ENCODE data around the gene VWA3B. TPM values are rescaled to one million over a fixed set of nuclear protein-coding genes. Genes with fewer than 3 reads are reported as not detected.

The VWA3B gene
- total RNA-seq, 1 experiment from 2014 or later = not detected

- no peak overlapping the region for H2BK15ac ChIP-seq (ENCODE audit: low read depth, low read length)
- peaks cover 0 to 2% (median 0%) of the 10 kb centered on the region in 3 experiments; a peak in 1 of 7 replicates for H3K36me3 Mint-ChIP-seq (ENCODE audit: insufficient read depth in 1 of 3, low read depth in 3 of 3)
- H3K9me3 Mint-ChIP-seq = peaks cover 3% of the 10 kb centered on the region in 2 experiments; a peak in 2 of 5 replicates
- H3K9me3 ChIP-seq (ENCODE audit: control insufficient read depth, low read depth, low read length) = no peaks in the 10 kb centered on the region
- no peak for TF ChIP-seq CTCF (conservative IDR thresholded peaks at IDR 0.05)
- no peaks in the 10 kb centered on the region for H3K79me1 ChIP-seq (ENCODE audit: insufficient read depth, low read depth, low read length, poor library complexity, severe bottlenecking)
- no peak overlapping the region for H3K23ac ChIP-seq (ENCODE audit: insufficient read length, low read depth, low read length)
- no peak for DNase-seq
- no peak overlapping the region for H3K56ac ChIP-seq (ENCODE audit: insufficient read length, low read depth, low read length)
- no peaks in the 10 kb centered on the region for H3K23me2 ChIP-seq (ENCODE audit: insufficient read length, low read depth, low read length, poor library complexity, severe bottlenecking)
- no peaks in the 10 kb centered on the region for H3K27me3 ChIP-seq (ENCODE audit: insufficient read depth, low read length)
- H4K5ac ChIP-seq (ENCODE audit: insufficient read length, low read depth, low read length) = no peak overlapping the region
- H3K4me3 Mint-ChIP-seq = no peak overlapping the region
- H2BK5ac ChIP-seq (ENCODE audit: insufficient read length, low read length) = no peak overlapping the region
- H3K14ac ChIP-seq (ENCODE audit: insufficient read depth, low read length) = no peak overlapping the region
- H2AK5ac ChIP-seq (ENCODE audit: insufficient read length, low read length) = no peak overlapping the region
- no peak overlapping the region for H2AFZ ChIP-seq (ENCODE audit: low read length)
- H4K20me1 ChIP-seq (ENCODE audit: control insufficient read depth, insufficient read depth, insufficient read length) = no peaks in the 10 kb centered on the region
- no CpG with 5 or more reads among the region's 5 CpGs for WGBS (ENCODE audit: extremely low coverage, insufficient read length, low lambda C conversion rate)
- H3K9ac ChIP-seq (ENCODE audit: extremely low read depth, insufficient read length, low read length) = no peak overlapping the region
- no peaks in the 10 kb centered on the region for H3K4me1 ChIP-seq (ENCODE audit: insufficient read depth, low read length)
- no peak overlapping the region for H3T11ph ChIP-seq (ENCODE audit: low read length)
- no peak overlapping the region for H2BK12ac ChIP-seq (ENCODE audit: insufficient read length, low read depth, low read length)
- peaks cover 4% of the 10 kb centered on the region; the same call in 1 of the 2 replicates for H3K27me3 Mint-ChIP-seq (ENCODE audit: low read depth)
- H3K4ac ChIP-seq (ENCODE audit: low read depth, low read length) = no peak overlapping the region
- no peak overlapping the region for H3K27ac ChIP-seq (ENCODE audit: insufficient read length, low read depth, low read length)
- H2BK20ac ChIP-seq (ENCODE audit: low read depth, low read length, poor library complexity, severe bottlenecking) = no peak overlapping the region
- no peaks in the 10 kb centered on the region for H3K79me2 ChIP-seq (ENCODE audit: insufficient read depth, low read length)
- H3K4me1 Mint-ChIP-seq = peaks cover 10 to 15% of the 10 kb centered on the region in 2 experiments
- H2BK120ac ChIP-seq (ENCODE audit: low read depth, low read length, poor library complexity, severe bottlenecking) = no peak overlapping the region
- H3K4me2 ChIP-seq (ENCODE audit: insufficient read depth, insufficient read length, low read length) = no peak overlapping the region
- H3K27ac Mint-ChIP-seq = no peak overlapping the region
- no peak overlapping the region for H4K8ac ChIP-seq (replicated peaks; ENCODE audit: insufficient read length, low read depth, low read length)
- H3K18ac ChIP-seq (ENCODE audit: insufficient read length, low read depth, low read length) = no peak overlapping the region
- no peak overlapping the region for H4K91ac ChIP-seq (ENCODE audit: insufficient read length, low read depth, low read length)
These were observed 208.3 kb downstream of the VWA3B start for GRCh38 chr2:98295275-98295674.
